ENCODE results near the gene SLC25A12.

GRCh38 chr2:171924170-171924942 is 30.3 kb upstream of the SLC25A12 start:
- no peak for TF ChIP-seq CTCF (IDR thresholded peaks at IDR 0.05)
- TF ChIP-seq POLR2A (IDR thresholded peaks at IDR 0.05): no peak
